HG03045 (cell line): ENCODE data around the gene HES1.

ENCODE experiments used
- ATAC-seq: cut with Tn5 transposase; IDR thresholded peaks from one replicate; pipeline ENCODE4 v1.9.1; 2021; ENCODE audit warnings: mild to moderate bottlenecking, moderate library complexity; ENCODE audit not compliant: unreplicated experiment

HES1 gene

DNA sequence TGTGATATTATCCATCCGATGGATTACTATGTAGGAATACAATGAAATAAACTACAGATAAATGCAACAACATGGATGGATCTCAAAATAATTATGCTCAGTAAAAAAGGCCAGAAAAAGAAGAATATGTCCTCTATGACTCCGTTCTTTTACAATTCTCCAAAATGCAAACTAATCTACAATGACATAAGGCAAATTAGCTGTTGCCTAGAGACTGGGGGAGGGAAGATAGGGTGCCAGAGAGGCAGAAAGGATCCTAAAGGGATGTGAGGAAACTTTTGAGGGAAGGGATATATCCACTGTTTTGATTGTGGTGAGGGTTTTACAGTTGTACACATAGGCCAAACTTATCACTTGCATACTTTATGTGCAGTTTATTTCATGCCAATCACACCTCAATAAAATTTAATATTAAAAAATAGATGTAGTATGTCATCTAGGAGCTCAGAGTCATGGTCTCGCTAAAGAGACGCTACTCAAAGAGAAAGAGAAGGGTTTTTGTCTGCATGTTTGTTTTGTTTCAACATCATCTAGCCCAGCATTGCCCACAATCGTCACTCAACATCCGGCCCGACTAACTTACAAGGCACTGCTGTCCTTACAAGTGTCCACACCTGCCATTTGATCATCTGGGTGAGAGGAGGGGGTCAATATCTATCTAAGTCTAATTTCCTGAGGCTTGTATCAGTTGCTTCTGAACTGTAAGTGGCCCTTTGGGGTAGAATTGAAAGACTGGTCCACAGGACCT, 29.5 kb downstream of the HES1 start:
- ATAC-seq = no peak

DNA sequence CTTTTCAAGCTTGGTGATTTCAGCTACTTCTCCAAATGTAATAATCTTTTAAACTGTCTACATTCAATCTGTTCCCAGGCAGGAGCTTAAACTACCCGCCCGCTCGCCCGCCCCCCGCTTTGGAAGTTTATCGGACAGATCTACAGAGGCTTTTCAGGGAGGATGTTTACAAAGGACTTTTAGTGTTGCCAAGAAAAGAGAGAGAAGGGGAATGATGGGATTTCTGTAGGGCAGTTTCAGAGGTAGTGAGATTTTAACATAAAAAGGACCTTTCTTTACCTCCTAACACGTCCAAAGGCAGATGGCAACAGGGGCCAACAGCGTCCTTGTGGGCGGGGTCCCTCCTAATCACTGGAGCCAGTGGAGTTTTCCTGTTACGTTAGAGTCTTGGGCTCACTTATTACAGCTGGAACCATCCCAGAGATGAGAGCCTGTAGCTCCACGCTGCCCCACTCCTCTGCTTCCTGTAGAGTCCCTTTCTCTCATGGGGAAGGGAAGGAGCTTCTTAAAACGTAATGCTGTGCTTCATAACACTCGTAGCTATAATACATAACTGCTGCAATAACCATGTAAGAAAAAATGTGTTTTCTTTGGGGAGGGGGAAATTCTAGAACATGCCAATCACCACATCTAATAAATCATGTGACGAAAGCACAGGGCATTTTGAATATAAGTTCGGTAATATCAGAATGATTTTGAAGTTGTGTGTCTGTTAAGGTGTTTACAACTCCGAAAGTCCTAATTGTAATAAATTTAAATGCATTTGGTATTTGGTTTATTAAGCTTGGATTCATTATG, 30.9 kb downstream of the HES1 start:
- ATAC-seq = no peak

DNA sequence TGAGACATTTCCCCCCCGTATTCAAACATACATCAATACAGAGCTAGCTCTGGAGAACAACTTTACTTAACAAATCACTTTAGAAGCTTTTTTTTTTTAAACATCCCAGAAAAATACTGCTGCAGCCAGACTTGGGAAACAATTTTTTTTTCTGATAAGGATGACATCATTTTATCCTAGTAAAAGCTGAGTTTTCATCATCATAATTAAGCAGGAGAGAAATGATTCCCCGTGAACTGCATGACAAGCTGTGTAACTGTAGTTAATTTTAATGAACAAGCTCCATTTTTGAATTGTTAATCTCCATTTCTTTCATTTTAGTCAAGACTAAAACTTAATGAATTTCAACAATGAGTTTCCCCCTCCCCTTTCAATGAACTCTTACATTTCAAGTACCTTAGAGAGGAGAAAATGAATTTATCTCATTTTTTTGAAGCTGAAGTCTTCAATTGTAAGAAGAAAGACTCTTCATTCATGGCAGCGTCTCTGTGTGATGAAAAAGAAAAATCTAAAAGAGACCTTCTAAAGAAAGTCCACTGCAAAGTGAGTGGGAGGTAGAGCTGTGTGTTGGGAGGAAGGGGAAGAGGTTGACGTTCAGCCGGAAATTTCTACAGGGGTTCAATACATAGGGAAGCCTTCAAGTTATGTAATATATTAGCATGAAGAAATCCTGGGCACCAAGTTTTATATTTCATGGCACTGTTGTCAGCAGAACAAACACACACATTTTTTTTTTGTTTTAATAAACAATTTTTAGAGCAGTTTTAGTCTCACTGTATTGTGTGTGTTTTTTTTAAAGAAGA, 31.7 kb downstream of the HES1 start:
- ATAC-seq = no peak

DNA sequence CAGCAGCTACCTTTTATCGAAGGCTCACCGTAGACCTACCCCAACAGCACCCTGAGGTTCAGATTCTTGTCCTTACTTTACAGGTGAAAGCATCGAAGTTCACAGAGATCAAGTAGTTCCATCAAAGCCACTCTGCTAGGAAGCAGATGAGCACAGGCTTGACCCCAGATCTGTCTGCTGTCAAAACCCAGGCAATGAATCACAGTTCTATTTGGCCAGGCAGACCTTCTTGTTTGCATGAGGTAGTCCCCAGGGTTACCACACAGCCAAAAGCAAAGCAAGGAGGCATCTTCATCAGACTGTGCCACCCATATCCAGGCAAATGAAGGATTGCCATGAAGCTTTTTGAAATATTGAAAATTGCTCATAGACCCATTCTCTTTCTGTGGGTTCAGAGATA, 33.0 kb downstream of the HES1 start:
- no peak for ATAC-seq

DNA sequence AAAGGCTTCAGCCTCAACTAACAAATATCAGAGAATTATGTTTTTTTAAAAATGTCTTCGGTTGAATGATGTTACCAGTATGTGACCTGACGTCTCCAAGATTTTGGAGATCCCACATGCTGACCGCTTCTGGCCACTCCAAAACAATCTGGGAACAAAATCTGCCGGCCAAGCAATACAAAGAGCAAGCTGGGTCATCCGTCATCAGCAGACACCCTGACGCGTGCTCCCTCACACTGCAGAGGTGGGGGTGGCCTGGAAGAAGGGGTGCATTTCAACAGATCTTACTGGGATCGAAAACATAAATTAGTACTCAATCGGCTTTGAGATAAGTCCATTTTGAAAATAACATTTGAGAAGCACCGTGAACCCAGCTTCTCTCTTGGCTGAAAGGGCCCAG, 33.6 kb downstream of the HES1 start:
- ATAC-seq = no peak

DNA sequence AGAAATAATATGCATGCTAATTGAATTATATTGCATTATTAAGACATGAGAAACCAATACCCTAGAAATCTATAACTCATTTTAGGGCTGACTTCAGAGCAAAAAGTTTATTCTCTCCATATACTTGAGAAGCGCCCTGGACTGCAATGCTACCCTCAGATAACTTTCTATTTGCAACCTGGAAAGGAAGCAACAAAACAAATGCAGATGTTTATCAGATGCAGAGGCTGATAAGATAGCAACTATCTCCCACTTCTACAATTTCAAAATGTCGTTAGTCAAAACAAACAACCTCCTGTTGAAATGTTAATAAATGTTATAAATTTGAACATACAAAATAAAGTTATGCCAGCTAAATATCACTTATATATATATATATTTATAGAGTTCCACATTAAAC, 34.8 kb downstream of the HES1 start:
- ATAC-seq = no peak

DNA sequence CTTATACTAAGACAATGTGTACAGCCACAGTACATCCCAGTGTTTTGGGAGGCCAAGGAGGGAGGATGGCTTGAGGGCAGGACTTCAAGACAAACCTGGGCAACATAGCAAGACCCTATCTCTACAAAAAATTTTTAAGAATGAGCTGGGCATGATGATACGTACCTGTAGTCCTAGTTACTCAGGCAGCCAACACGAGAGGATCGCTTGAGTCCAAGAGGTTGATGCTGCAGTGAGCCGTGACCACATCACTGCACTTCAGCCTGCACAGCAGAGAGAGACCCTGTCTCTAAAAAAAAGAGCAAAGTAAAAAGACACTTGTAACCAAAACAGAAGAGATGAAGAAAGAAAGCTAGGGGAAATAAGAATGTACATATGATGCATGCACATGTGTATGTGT, 38.5 kb downstream of the HES1 start:
- no peak for ATAC-seq

DNA sequence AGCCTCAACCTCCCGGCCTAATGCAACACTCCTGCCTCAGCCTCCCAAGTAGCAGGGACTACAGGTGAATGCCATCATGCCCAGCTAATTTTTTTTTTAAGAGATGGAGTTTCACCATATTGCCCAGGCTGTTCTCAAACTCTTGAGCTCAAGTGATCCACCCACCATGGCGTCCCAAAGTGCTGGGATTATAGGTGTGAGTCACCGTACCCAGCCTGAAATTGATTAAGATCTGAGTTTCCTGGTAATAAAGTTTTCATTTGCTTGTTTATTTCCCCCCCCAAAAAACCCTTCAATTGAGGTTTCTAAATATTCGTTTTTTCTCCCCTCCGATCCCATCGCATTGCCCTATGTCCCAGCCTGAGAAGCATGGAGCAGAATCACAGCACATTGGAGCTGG, 39.0 kb downstream of the HES1 start:
- ATAC-seq = no peak

DNA sequence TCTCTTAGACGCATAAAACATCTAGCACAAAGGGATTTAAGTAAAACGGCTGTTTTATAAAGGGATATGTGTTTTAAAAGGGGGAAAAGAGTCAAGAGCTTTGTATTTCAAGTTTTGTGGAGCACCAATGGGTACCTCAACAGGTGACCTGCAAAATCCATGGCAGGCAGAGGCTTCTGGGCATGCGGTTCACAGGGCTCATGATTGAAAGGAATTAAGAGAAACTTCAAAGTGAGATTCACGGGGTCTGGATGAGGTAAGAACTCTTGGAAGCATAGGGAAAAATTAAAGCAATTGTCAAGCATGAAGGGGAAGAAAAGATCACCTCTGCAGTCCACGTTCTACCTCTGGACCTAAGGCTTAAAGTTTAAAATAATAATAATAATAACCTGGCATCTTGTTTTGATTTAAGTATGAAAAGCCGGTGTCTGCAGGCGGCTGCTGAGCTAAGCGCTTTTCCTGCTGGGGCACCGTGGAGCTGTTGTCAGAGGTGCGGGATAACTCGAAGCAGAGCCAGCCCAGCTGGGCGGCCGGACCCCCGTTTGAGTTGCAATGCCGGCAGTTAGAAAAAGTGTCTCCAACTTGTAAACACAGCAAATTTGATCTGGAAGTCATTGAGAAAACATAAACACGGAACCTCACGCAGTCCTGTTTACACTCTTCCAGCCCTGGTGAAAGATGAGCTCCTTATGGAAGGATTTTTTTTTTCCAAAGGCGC, 40.5 kb downstream of the HES1 start:
- no peak for ATAC-seq

DNA sequence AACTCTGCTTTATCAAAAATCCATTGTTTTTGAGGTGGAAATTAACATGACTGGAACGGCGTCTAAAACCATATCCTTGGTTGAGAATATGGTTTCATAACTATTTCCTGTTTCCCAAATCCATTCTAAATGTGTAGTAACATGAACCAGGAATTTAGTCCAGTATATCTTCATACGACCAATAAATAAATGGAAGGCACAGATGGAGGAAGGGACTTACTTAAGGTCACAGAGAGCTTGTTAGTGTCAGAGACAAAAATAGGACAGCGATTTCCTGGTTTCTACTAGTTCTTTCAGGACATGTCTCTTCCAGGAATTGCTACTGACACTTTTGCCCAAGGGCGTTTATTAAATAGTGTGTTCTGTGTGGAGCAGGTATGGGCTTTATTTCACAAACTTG, 41.2 kb downstream of the HES1 start:
- no peak for ATAC-seq

DNA sequence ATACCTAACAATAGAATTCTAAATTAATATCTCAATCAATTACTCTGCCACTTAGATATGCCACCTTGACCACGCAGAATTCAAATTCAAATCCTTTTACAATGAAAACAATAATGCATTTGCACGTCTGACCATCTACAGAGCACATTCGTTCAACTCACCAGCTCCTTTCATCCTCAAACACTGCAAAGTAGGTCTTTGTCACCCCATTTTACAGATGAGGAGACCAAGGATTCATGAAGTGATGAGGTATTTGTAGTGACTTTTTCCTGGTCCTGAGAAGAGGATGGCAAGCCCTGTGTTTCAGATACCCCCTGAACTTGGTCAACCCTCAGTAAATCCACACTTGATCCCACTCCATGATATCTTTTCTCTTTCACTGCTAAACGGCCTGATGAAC, 42.2 kb downstream of the HES1 start:
- ATAC-seq = no peak

DNA sequence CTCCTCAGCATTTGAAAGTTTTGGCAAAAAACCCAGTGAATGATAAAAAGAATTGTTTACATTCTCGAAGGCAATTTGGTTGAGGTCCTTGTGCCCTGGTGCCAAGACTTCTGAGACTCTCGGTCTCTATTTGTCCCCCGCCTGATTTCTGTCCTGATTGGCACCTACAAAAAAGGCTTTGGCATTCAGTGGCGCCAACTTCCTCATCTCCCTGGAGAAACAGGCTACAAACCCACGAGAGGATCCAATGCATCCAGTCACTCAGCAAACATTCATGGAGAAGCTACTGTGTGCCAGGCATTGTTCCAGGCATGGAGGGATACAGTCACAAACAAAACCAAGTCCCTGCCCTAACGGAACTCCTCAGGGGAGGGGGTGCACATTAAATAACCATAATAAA, 42.7 kb downstream of the HES1 start:
- no peak for ATAC-seq

DNA sequence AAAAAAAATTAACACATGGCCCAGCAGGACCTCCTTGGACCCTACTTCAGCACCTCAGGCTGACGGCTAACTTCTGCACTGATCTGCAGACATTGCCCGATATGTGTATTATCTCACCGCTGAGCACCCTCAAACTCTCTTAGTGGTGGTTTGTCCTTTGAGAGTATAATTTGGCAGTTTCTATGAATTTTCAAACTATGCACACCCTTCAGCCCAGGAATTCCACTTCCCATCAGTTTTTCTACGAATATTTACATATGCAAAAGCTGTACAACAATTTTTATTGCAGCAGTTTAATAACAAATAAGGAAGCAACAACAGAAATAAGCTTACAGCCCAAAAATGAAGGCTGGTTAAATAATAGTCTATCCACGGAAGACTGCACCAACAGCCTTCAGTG, 44.6 kb downstream of the HES1 start:
- no peak for ATAC-seq

DNA sequence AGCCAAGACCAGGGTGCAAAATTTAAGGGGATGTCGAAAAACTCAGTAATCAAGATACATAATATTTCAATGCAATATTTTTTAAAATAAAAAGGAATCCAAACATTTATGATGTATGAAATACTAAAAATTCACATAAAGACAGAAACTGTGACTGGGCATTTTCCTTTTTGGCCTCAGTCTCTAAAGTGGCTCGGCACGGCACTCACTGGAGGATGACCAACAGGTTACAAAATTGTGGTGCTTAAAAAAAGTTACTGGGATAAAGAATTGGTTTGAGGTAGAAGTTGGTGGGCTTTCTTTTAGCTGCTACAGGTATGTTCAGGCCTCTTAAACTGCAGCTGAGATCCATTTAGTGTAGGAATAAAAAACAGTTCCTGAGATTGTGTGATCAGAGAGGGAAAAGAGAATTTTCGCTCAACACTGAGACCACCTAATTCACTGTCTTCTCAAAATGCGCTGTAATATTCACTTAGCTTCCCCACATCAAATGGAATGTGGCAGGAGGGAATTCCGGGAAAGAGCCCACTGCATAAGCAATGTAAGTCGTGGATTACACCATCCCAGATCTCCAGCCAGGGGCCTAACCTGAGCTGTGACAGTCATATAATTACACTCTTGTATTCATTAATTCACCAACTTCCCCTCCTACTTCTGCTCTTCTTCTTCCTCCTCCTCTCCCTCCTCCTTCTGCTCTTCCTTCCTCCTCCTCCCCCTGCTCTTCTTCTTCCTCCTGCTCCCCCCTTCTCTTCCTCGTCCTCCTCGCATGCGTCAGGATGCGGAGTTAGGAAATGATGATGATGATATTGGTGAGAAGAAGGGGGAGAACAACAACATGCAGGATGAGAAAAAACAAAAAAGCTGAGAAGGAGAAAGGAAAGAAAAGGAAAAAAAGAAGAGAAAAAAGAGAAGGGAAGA, 45.9 kb downstream of the HES1 start:
- no peak for ATAC-seq

DNA sequence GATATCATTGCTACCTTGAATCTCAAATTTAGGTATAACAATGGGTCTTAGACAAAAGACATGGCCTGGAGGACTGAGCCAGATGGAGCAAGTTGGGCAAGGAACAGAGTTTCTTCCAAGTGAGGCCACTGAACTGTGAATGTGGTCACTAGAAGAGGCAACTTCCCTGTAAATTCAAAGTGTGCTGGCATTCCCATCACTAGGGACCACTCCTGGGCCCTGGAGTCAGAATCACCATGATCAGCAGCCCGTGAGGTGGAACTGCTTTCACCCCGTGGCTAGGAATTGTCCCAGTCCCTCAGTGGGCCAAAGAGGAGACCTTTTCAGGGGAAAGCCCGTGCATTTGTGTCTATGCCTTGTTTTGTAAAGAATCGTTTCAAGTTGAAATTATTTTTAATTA, 47.3 kb downstream of the HES1 start:
- no peak for ATAC-seq

DNA sequence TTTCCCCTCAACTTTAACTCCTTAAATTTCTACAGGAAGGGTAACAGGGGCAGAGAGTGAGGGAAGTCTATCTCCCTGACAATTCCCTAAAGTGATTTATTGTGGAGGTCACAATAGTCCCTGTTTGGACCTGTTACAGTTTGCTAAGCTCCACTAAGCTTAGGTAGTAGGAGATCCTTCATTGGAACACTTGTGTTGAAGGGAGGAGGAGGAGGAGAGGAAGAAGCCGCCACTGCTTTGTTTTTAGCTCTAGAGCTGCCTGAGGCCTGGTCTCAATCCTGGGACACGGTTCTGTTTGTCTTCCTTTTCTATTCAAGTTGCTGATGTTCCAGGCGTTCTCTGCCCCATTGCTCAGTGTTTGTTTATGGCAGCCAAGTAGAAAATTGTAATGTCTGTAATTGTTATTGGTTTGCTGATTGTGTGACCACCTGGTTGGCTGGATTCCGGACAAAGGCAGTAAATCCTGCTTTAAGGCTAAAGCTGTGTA, 48.4 kb downstream of the HES1 start:
- no peak for ATAC-seq

DNA sequence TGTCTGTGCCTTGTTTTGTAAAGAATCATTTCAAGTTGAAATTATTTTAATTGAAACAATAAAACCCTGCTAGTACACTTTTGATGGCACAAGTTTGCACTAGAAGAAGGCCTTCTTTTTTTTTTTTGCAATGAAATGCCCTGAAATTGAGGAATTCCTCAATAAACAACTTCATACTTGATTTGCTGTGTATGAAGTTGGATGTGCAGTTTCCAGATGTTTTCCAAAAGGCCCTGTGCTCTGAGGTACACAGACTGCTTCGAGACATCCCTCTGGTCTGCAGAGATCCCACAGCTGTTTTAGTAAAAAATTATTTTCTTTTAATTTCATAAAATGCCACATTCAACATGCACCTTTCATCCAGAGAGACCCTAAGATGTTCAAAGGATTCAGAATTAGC, 48.9 kb downstream of the HES1 start:
- ATAC-seq = no peak

DNA sequence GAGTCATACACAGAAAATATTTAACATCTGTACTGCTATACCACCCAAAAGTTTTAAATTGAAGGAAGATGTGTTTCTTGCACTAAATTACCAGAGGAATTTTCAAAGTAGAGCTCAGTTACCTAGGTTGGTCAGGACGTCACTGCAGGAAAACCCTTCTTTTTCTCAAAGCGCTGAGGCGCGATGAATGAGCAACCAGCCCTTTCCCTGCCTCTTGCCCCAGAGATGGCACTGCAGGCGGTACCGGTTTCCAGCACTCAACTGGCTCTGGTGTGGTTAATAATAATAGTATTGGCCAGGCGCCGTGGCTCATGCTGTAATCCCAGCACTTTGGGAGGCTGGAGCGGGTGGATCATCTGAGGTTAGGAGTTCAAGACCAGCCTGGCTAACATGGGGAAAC, 49.3 kb downstream of the HES1 start:
- no peak for ATAC-seq

DNA sequence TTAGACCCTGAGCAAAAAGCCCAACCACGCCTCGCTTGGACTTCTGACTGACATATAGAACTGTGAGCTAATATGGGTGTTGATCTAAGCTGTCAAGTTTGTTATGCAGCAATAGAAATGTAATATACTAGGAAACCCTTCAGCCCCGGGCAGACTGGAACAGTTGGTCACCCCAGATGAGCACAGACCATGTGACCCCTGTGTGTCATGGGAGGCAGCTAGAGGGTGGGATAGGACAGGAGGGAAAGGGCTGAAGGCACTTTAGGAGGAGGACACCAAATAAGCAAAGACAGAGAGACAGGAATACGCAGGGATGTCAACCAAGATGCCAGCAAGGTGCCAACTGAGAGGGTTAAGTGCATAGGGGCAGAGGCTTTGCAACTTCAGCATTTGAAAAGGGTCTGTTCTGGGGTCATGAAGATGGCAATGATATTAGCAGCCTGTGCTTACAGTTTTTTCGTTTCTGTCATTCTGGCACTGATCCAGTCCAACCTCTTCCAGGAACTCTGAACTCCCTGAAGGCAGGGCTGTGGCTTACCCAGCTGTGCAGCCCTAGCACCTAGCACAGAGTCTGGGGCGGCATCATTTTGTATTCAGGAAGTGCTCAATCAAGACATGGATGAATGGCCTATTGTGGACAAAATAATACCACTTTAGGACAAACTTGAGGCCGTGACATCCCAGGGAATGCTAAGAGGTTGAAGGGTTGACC, 51.4 kb downstream of the HES1 start:
- ATAC-seq = no peak
